GM12878 (cell line): ENCODE results near the gene OR5B3. TPM values are rescaled to one million over a fixed set of nuclear protein-coding genes. Genes with fewer than 3 reads are reported as not detected.

Experiments used
- ATAC-seq: fragments of 200-7000 bp; cut with Tn5 transposase; 3 replicates; pipeline ENCODE4 v1.9.1; 2020; ENCODE audit warnings: mild to moderate bottlenecking, moderate library complexity
- BruUV-seq: library from RNA; stranded (reverse); fragments of 400-500 nt; replicated peaks from 2 replicates; lab custom pipeline; 2021; lab: Mats Ljungman, UMichigan
- CTCF ChIA-PET: fragments of 300-600 bp; sonication (Branson Sonifier 250); formaldehyde crosslinking; extraction: SDS; loops from one replicate; lab custom pipeline; 2021; ENCODE audit warnings: inconsistent platforms; lab: Yijun Ruan, JAX
- POLR2A ChIA-PET: fragments of 350-600 bp; formaldehyde crosslinking; extraction: SDS; loops from one replicate; lab custom pipeline; 2021; ENCODE audit warnings: inconsistent platforms; lab: Charles Lee
- RAD21 ChIA-PET: fragments of 300-600 bp; sonication (Branson Sonifier 250); formaldehyde crosslinking; loops from one replicate; lab custom pipeline; 2023; ENCODE audit warnings: antibody characterized with exemption; ENCODE audit not compliant: unreplicated experiment; lab: Charles Lee
- SMC1A ChIA-PET: fragments of 300-600 bp; sonication (Branson Sonifier 250); formaldehyde crosslinking; loops from one replicate; lab custom pipeline; 2023; ENCODE audit not compliant: unreplicated experiment, uncharacterized antibody; lab: Charles Lee
- DNase-seq: peaks from one replicate; pipeline ENCODE4 v3.0.0-alpha.2; 2011; ENCODE audit warnings: low read depth, low spot score
- FAIRE-seq: peaks from 3 replicates; lab custom pipeline; 2011; peaks lifted over from hg19 to GRCh38; lab: Jason Lieb, UNC
- H2AFZ ChIP-seq: 2 replicates; pipeline ENCODE4 v1.6.0; 2011; ENCODE audit warnings: low read depth, low read length, control low read depth; ENCODE audit not compliant: control insufficient read depth
- H3K27ac ChIP-seq: 2 replicates; pipeline ENCODE4 v1.5.1; 2011; ENCODE audit warnings: control low read depth; ENCODE audit not compliant: control insufficient read depth, insufficient read depth
- H3K27me3 ChIP-seq, 2 experiments: replicated peaks in 1 of 2; 2 replicates each; pipeline versions ENCODE4 v1.6.0 to v1.6.1; 2011; ENCODE audit warnings: low read length in 1 of 2; ENCODE audit not compliant: control insufficient read depth in 2 of 2, insufficient read depth in 2 of 2
- H3K36me3 ChIP-seq, 2 experiments: 2 replicates each; pipeline ENCODE4 v1.5.1; 2011; ENCODE audit warnings: low read length in 1 of 2; ENCODE audit not compliant: control insufficient read depth in 2 of 2, insufficient read depth in 2 of 2
- H3K4me1 ChIP-seq: 2 replicates; pipeline ENCODE4 v1.6.1; 2011; ENCODE audit warnings: mild to moderate bottlenecking, low read length, moderate library complexity, mixed read lengths; ENCODE audit not compliant: control insufficient read depth, insufficient read depth
- H3K4me2 ChIP-seq: 2 replicates; pipeline ENCODE4 v1.6.0; 2011; ENCODE audit warnings: control low read depth; ENCODE audit not compliant: control insufficient read depth, insufficient read depth
- H3K4me3 ChIP-seq: fragments of 200-600 bp; sonication (generic); 2 replicates; pipeline ENCODE4 v1.5.1; 2016
- H3K79me2 ChIP-seq: 2 replicates; pipeline ENCODE4 v1.6.0; 2011; ENCODE audit warnings: low read length; ENCODE audit not compliant: control insufficient read depth, insufficient read depth
- H3K9ac ChIP-seq: 2 replicates; pipeline ENCODE4 v1.8.0; 2011; ENCODE audit warnings: low read length, control low read depth, mixed read lengths; ENCODE audit not compliant: control insufficient read depth, insufficient read depth
- H3K9me3 ChIP-seq: replicated peaks from 3 replicates; pipeline ENCODE4 v1.5.1; 2011; ENCODE audit warnings: mild to moderate bottlenecking, low read length; ENCODE audit not compliant: control insufficient read depth, insufficient read depth
- H4K20me1 ChIP-seq: 2 replicates; pipeline ENCODE4 v1.6.0; 2011; ENCODE audit not compliant: control insufficient read depth, insufficient read depth
- BACH1 ChIP-seq: fragments of 450-650 bp; IDR thresholded peaks from 2 replicates; pipeline ENCODE4 v1.6.1; 2017; ENCODE audit warnings: mild to moderate bottlenecking, borderline replicate concordance
- BCLAF1 ChIP-seq: fragments of 450-650 bp; IDR thresholded peaks from 2 replicates; pipeline ENCODE4 v1.6.1; 2017; ENCODE audit warnings: antibody characterized with exemption, mild to moderate bottlenecking, moderate library complexity
- DPF2 ChIP-seq: fragments of 450-650 bp; IDR thresholded peaks from 2 replicates; pipeline ENCODE4 v1.6.1; 2017; ENCODE audit warnings: mild to moderate bottlenecking
- EP300 ChIP-seq, 2 experiments: fragments of 150-350 bp in 1 of 2; IDR thresholded peaks; 2 replicates each; pipeline ENCODE4 v1.6.1; 2011 to 2012; ENCODE audit warnings: low read depth in 2 of 2, low read length in 2 of 2, borderline replicate concordance in 1 of 2, improper control_type of control experiment in 1 of 2, inconsistent platforms in 1 of 2; ENCODE audit not compliant: control insufficient read depth in 1 of 2
- IRF4 ChIP-seq: IDR thresholded peaks from 2 replicates; pipeline ENCODE4 v1.6.1; 2011; ENCODE audit warnings: low read depth, low read length
- MAX ChIP-seq: IDR thresholded peaks from 2 replicates; pipeline ENCODE4 v1.6.1; 2012; ENCODE audit warnings: low read depth, low read length, improper control_type of control experiment
- MYB ChIP-seq: fragments of 150-350 bp; IDR thresholded peaks from 2 replicates; pipeline ENCODE4 v1.6.1; 2014; ENCODE audit warnings: mild to moderate bottlenecking, low read depth, low read length, borderline replicate concordance
- RB1 ChIP-seq: fragments of 450-650 bp; formaldehyde crosslinking; IDR thresholded peaks from 2 replicates; pipeline ENCODE4 v1.6.1; 2017; ENCODE audit warnings: mild to moderate bottlenecking, borderline replicate concordance
- SIX5 ChIP-seq: IDR thresholded peaks from 2 replicates; pipeline ENCODE4 v1.6.1; 2011; ENCODE audit warnings: mild to moderate bottlenecking, low read depth, low read length, moderate library complexity; ENCODE audit not compliant: severe bottlenecking
- SMC3 ChIP-seq: IDR thresholded peaks from 2 replicates; pipeline ENCODE4 v1.6.1; 2011; ENCODE audit warnings: low read length, improper control_type of control experiment, borderline replicate concordance
- SREBF1 ChIP-seq: IDR thresholded peaks from 2 replicates; pipeline ENCODE4 v1.6.1; 2012; ENCODE audit warnings: mild to moderate bottlenecking, low read length
- YY1 ChIP-seq: IDR thresholded peaks from 2 replicates; pipeline ENCODE4 v1.6.1; 2011; ENCODE audit warnings: low read depth, mild to moderate bottlenecking, low read length
- ZNF592 ChIP-seq: fragments of 450-650 bp; IDR thresholded peaks from 2 replicates; pipeline ENCODE4 v1.6.1; 2017; ENCODE audit warnings: mild to moderate bottlenecking, moderate library complexity
- WGBS: methylation state at CpG from one replicate; pipeline ENCODE4 v1.1.6; 2016; ENCODE audit warnings: low lambda C conversion rate; ENCODE audit not compliant: insufficient replicate concordance, insufficient coverage; ENCODE audit errors: missing lambda C conversion rate; 5-methylcytosine and 5-hydroxymethylcytosine counted together
- in situ Hi-C: fragments of 300-500 bp; cut with MboI; formaldehyde crosslinking; loops from 9 replicates; pipeline ENCODE4 v1.14.3; 2018; ENCODE audit warnings: mixed read lengths
- intact Hi-C: fragments of 100-400 bp; cut with micrococcal nuclease; formaldehyde crosslinking; loops from one replicate; pipeline ENCODE4 v1.14.2; 2022; ENCODE audit not compliant: unreplicated experiment
- polyA plus RNA-seq, 11 experiments: library from polyadenylated mRNA; depleted of rRNA in 4 of 11; unstranded in 6 of 11; stranded (reverse) in 5 of 11; fragments of >200 nt; fragmentation: Nextera tagmentation in 4 of 11; fragmentation: Illumina TruSeq in 1 of 11; extraction: Ambion mirVana in 4 of 11; extraction: Trizol in 1 of 11; gene quantifications; 1 replicate in 1 of 11; 2 replicates in 10 of 11; pipeline versions ENCODE4 v1.2.1 to v1.2.3, GENCODE V29; 2011 to 2016; ENCODE audit warnings: inconsistent platforms in 2 of 11, missing spikeins in 2 of 11, low read depth in 1 of 11
- total RNA-seq, 4 experiments: library from RNA; depleted of rRNA in 3 of 4; stranded (reverse); fragments of >200 nt in 3 of 4; fragmentation: Illumina TruSeq in 1 of 4; extraction: Trizol in 1 of 4; gene quantifications; 2 replicates each; pipeline versions ENCODE4 v1.2.1 to v1.2.3, GENCODE V29; 2013 to 2021
- TF ChIP-seq, protein P1 (sequence below): fragments of 450-650 bp; IDR thresholded peaks from 2 replicates; pipeline ENCODE4 v1.6.1; 2017; ENCODE audit warnings: mild to moderate bottlenecking, low read depth, inconsistent platforms; ENCODE audit not compliant: poor library complexity, severe bottlenecking

OR5B3 gene
- total and polyA plus RNA-seq, 10 of the 15 experiments (the other 5 are each of a cell fraction or from before 2014, with no cell fraction given): not detected

GRCh38 chr11:58442136-58442535 is 35.5 kb upstream of the OR5B3 start, which contains the start of gene OR5B12:
Gene OR5B12 (minus strand): TSS chr11:58442236. CDS start chr11:58440151, 2,085 bp downstream.
- Histone ChIP-seq H2AFZ (no peak within 1 kb of the TSS), H3K4me3 (no peak within 1 kb of the TSS), H3K79me2 (no peaks in the 10 kb centered on the region), H3K36me3 (no peaks in the 10 kb centered on the region), H3K4me1 (no peaks in the 10 kb centered on the region), H3K9me3 (no peaks in the 10 kb centered on the region), H3K27ac (no peak within 1 kb of the TSS), H3K9ac (no peak within 1 kb of the TSS), H4K20me1 (no peaks in the 10 kb centered on the region), H3K27me3 (no peaks in the 10 kb centered on the region), H3K4me2 (no peak within 1 kb of the TSS)
- SMC1A ChIA-PET: interaction anchor here (0.7 kb wide), 1 partner anchor 82 kb away, joined by 3 read pairs; no protein-coding TSS in a partner anchor
- no peak for DNase-seq
- no peak for ATAC-seq
- CTCF ChIA-PET: no interaction called here
- no TSS peak for BruUV-seq
- POLR2A ChIA-PET: no interaction called here
- WGBS: 53% methylated on average over 1 of the region's 1 CpG
- TF ChIP-seq IRF4 (no peak), BACH1 (no peak), ZNF592 (no peak), YY1 (no peak), EP300 (IDR thresholded peaks at IDR 0.05; ENCODE audit: borderline replicate concordance in 1 of 2, control insufficient read depth in 1 of 2, low read depth in 2 of 2, low read length in 2 of 2) (no peak), BCLAF1 (no peak), SREBF1 (no peak), SMC3 (no peak), RB1 (no peak), MYB (no peak), SIX5 (no peak), DPF2 (no peak), MAX (no peak)
- TF ChIP-seq, protein P1, sequence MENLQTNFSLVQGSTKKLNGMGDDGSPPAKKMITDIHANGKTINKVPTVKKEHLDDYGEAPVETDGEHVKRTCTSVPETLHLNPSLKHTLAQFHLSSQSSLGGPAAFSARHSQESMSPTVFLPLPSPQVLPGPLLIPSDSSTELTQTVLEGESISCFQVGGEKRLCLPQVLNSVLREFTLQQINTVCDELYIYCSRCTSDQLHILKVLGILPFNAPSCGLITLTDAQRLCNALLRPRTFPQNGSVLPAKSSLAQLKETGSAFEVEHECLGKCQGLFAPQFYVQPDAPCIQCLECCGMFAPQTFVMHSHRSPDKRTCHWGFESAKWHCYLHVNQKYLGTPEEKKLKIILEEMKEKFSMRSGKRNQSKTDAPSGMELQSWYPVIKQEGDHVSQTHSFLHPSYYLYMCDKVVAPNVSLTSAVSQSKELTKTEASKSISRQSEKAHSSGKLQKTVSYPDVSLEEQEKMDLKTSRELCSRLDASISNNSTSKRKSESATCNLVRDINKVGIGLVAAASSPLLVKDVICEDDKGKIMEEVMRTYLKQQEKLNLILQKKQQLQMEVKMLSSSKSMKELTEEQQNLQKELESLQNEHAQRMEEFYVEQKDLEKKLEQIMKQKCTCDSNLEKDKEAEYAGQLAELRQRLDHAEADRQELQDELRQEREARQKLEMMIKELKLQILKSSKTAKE: no peak
- RAD21 ChIA-PET: no interaction called here
- intact Hi-C loops (no loop called here), in situ Hi-C loops (no loop called here)
- no peak for FAIRE-seq
